Endothelial cell of umbilical vein (primary cell): Measurements from ENCODE around the gene COL18A1. TPM values are rescaled to one million over a fixed set of nuclear protein-coding genes. Genes with fewer than 3 reads are reported as not detected.

Source experiments
- BruUV-seq: library from RNA; stranded (reverse); fragments of 400-500 nt; replicated peaks from 2 replicates; lab custom pipeline; 2021; lab: Mats Ljungman, UMichigan
- CTCF ChIA-PET: fragments of 300-600, 350-600 bp; sonication (Branson Sonifier 250); formaldehyde crosslinking; loops from one replicate; lab custom pipeline; 2021; ENCODE audit warnings: antibody characterized with exemption, inconsistent platforms; lab: Charles Lee
- POLR2A ChIA-PET: fragments of 300-600, 350-600 bp; sonication (Branson Sonifier 250); formaldehyde crosslinking; loops from one replicate; lab custom pipeline; 2021; ENCODE audit warnings: antibody characterized with exemption, inconsistent platforms; lab: Charles Lee
- DNase-seq: peaks from one replicate; pipeline ENCODE4 v3.0.0-alpha.2; 2011; ENCODE audit warnings: low read depth, low spot score
- FAIRE-seq: peaks from 2 replicates; lab custom pipeline; 2011; peaks lifted over from hg19 to GRCh38; lab: Jason Lieb, UNC
- H2AFZ ChIP-seq: 2 replicates; pipeline ENCODE4 v1.6.0; 2012; ENCODE audit warnings: low read depth, low read length, control low read depth, inconsistent platforms
- H3K27ac ChIP-seq: 2 replicates; pipeline ENCODE4 v1.5.1; 2011; ENCODE audit warnings: low read depth, mild to moderate bottlenecking, control low read depth, low read length, moderate library complexity; ENCODE audit not compliant: insufficient read depth
- H3K27me3 ChIP-seq, 2 experiments: 2 replicates each; pipeline versions ENCODE4 v1.6.0 to v1.6.1; 2011; ENCODE audit warnings: low read length in 2 of 2, mixed read lengths in 1 of 2; ENCODE audit not compliant: control insufficient read depth in 2 of 2, insufficient read depth in 2 of 2
- H3K36me3 ChIP-seq, 2 experiments: 2 replicates in 1 of 2; 3 replicates in 1 of 2; pipeline ENCODE4 v1.5.1; 2011; ENCODE audit warnings: low read length in 2 of 2, mild to moderate bottlenecking in 1 of 2, moderate library complexity in 1 of 2; ENCODE audit not compliant: control insufficient read depth in 2 of 2, insufficient read depth in 2 of 2; ENCODE audit errors: extremely low read depth in 1 of 2
- H3K4me1 ChIP-seq: 3 replicates; pipeline ENCODE4 v1.5.1; 2011; ENCODE audit warnings: mild to moderate bottlenecking, low read length; ENCODE audit not compliant: control insufficient read depth, insufficient read depth; ENCODE audit errors: extremely low read depth
- H3K4me2 ChIP-seq: 2 replicates; pipeline ENCODE4 v1.6.1; 2011; ENCODE audit warnings: low read length, control low read depth, mixed read lengths; ENCODE audit not compliant: insufficient read depth
- H3K4me3 ChIP-seq, 3 experiments: fragments of 200-600 bp in 1 of 3; sonication (generic), shearing (Covaris generic) in 1 of 3; replicated peaks in 1 of 3; 2 replicates each; pipeline ENCODE4 v1.5.1; 2011 to 2016; ENCODE audit warnings: control low read depth in 3 of 3, low read length in 3 of 3, mild to moderate bottlenecking in 2 of 3, inconsistent platforms in 1 of 3, low read depth in 1 of 3, moderate library complexity in 1 of 3; ENCODE audit not compliant: insufficient read depth in 1 of 3
- H3K79me2 ChIP-seq: 2 replicates; pipeline ENCODE4 v1.6.0; 2012; ENCODE audit warnings: low read length, inconsistent platforms; ENCODE audit not compliant: control insufficient read depth, insufficient read depth
- H3K9ac ChIP-seq: replicated peaks from 2 replicates; pipeline ENCODE3; 2011; ENCODE audit warnings: low read length, control low read depth; ENCODE audit not compliant: insufficient read depth; ENCODE audit errors: extremely low read depth
- H3K9me1 ChIP-seq: replicated peaks from 3 replicates; pipeline ENCODE4 v1.6.0; 2011; ENCODE audit warnings: mild to moderate bottlenecking, low read length; ENCODE audit not compliant: control insufficient read depth, insufficient read depth; ENCODE audit errors: extremely low read depth
- H3K9me3 ChIP-seq: replicated peaks from 2 replicates; pipeline ENCODE4 v1.5.1; 2012; ENCODE audit warnings: low read length, inconsistent platforms; ENCODE audit not compliant: control insufficient read depth, insufficient read depth
- H4K20me1 ChIP-seq: replicated peaks from 2 replicates; pipeline ENCODE3; 2011; ENCODE audit warnings: mild to moderate bottlenecking, low read length; ENCODE audit not compliant: control insufficient read depth, insufficient read depth; ENCODE audit errors: extremely low read depth
- CTCF ChIP-seq, 2 donors: IDR thresholded peaks; 1 replicate in 1 of 2; 2 replicates in 1 of 2; pipeline ENCODE4 v1.5.1; 2011; ENCODE audit warnings: low read length in 2 of 2, mild to moderate bottlenecking in 2 of 2, moderate library complexity in 2 of 2, control low read depth in 1 of 2, inconsistent platforms in 1 of 2, low read depth in 1 of 2; ENCODE audit not compliant: insufficient read depth in 1 of 2; ENCODE audit errors: extremely low read depth in 1 of 2
- EZH2 ChIP-seq: IDR thresholded peaks from 2 replicates; pipeline ENCODE4 v1.6.1; 2012; ENCODE audit warnings: borderline replicate concordance, low read depth, mild to moderate bottlenecking, moderate library complexity, low read length, inconsistent platforms; ENCODE audit not compliant: severe bottlenecking
- FOS ChIP-seq: IDR thresholded peaks from 2 replicates; pipeline ENCODE4 v1.6.1; 2011; ENCODE audit warnings: mild to moderate bottlenecking, low read length, moderate library complexity, borderline replicate concordance; ENCODE audit not compliant: insufficient read depth
- GATA2 ChIP-seq: IDR thresholded peaks from 2 replicates; pipeline ENCODE4 v1.7.0; 2011; ENCODE audit warnings: low read depth, mild to moderate bottlenecking, moderate library complexity, mixed read lengths, low read length; ENCODE audit not compliant: insufficient read length, insufficient read depth
- JUN ChIP-seq: IDR thresholded peaks from 2 replicates; pipeline ENCODE4 v1.6.1; 2011; ENCODE audit warnings: borderline replicate concordance, low read depth; ENCODE audit not compliant: insufficient read length, insufficient read depth
- MAX ChIP-seq: IDR thresholded peaks from 2 replicates; pipeline ENCODE4 v1.6.1; 2011; ENCODE audit not compliant: insufficient read depth, insufficient read length
- MYC ChIP-seq: IDR thresholded peaks from one replicate; pipeline ENCODE4 v1.6.1; 2011; ENCODE audit warnings: mild to moderate bottlenecking, low read depth, low read length
- POLR2A ChIP-seq: IDR thresholded peaks from 2 replicates; pipeline ENCODE4 v1.6.1; 2012; ENCODE audit warnings: low read depth, mild to moderate bottlenecking, control low read depth, low read length
- POLR2AphosphoS5 ChIP-seq: IDR thresholded peaks from 2 replicates; pipeline ENCODE4 v1.6.1; 2012; ENCODE audit warnings: low read depth, mild to moderate bottlenecking, control low read depth, low read length, moderate library complexity; ENCODE audit not compliant: insufficient read depth
- dilution Hi-C: fragments of 300-500 bp; cut with MboI; formaldehyde crosslinking; loops from one replicate; pipeline ENCODE4 v1.15.0; 2019; ENCODE audit warnings: low sequenced_read_pairs; ENCODE audit not compliant: extremely low pct_ligation_motif_present
- intact Hi-C: fragments of 100-400 bp; cut with micrococcal nuclease; formaldehyde crosslinking; loops from one replicate; pipeline ENCODE4 v1.10.0; 2022
- polyA plus RNA-seq, 4 experiments: library from polyadenylated mRNA; depleted of rRNA in 3 of 4; stranded (reverse) in 3 of 4; unstranded in 1 of 4; fragments of >200 nt; gene quantifications; 2 replicates each; pipeline versions ENCODE4 v1.2.1 to v1.2.3, GENCODE V29; 2011 to 2012; ENCODE audit warnings: missing spikeins in 1 of 4
- total RNA-seq: library from RNA; stranded (reverse); gene quantifications from 2 replicates; pipeline ENCODE4 v1.2.3, GENCODE V29; 2021

COL18A1 gene
- total and polyA plus RNA-seq, 2 donors (not counting 3 experiments of a cell fraction or from before 2014, with no cell fraction given): 198 to 252 TPM

DNA sequence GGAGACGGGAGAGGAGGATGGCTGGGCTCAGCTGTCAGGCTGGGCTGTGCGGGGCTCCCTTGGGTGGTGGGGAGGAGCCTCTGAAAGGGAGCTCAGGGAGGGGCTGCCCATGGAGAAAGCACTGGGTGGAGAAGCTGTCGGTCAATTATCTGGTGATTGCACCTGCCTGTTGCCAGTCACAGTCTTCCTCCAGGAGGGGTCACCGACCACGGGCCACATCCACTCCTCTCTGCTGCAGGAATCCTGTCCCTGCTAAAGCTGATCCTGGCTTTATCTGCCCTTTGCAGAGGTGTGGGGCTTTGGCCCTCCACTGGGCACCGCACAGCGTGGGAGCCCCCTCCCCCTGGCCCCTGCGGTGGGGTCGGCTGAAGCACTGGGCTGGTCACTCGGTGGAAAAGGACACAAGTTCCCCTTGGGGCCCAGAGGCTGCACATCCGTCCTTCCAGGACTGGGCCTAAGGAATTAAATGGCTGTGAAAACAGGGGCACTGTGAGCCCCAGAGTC lies 21.8 kb upstream of the COL18A1 start:
- Histone ChIP-seq H3K79me2 (no peaks in the 10 kb centered on the region), H3K27ac (no peak overlapping the region), H3K4me2 (no peak overlapping the region), H3K27me3 (no peaks in the 10 kb centered on the region), H3K4me1 (no peaks in the 10 kb centered on the region), H3K4me3 (no peak overlapping the region), H3K9ac (no peak overlapping the region), H3K36me3 (no peaks in the 10 kb centered on the region), H2AFZ (no peak overlapping the region), H4K20me1 (no peaks in the 10 kb centered on the region), H3K9me3 (no peaks in the 10 kb centered on the region), H3K9me1 (no peaks in the 10 kb centered on the region)
- dilution Hi-C loops: no loop called here
- intact Hi-C loops: no loop called here
- FAIRE-seq (no peak), DNase-seq (no peak)
- POLR2A ChIA-PET: no interaction called here
- no peak for TF ChIP-seq CTCF (IDR thresholded peaks at IDR 0.05; ENCODE audit: extremely low read depth in 1 of 2, insufficient read depth in 1 of 2, low read depth in 1 of 2, low read length in 2 of 2)
- no peak for TF ChIP-seq JUN
- TF ChIP-seq FOS: no peak
- no peak for TF ChIP-seq POLR2A
- no peak for TF ChIP-seq MYC
- BruUV-seq: no TSS peak
- CTCF ChIA-PET: interaction anchor here (1.8 kb wide), 1 partner anchor 9 kb away, joined by 6 read pairs; no protein-coding TSS in a partner anchor

- Histone ChIP-seq H3K9me3 (no peaks in the 10 kb centered on the region), H3K4me2 (no peak overlapping the region), H3K4me1 (no peaks in the 10 kb centered on the region), H4K20me1 (no peaks in the 10 kb centered on the region), H3K79me2 (no peaks in the 10 kb centered on the region), H3K36me3 (no peaks in the 10 kb centered on the region), H3K4me3 (no peak overlapping the region), H3K9me1 (no peaks in the 10 kb centered on the region), H3K27me3 (no peaks in the 10 kb centered on the region), H2AFZ (no peak overlapping the region), H3K9ac (no peak overlapping the region), H3K27ac (no peak overlapping the region)
- no peak for TF ChIP-seq FOS
- no peak for TF ChIP-seq POLR2AphosphoS5
- no peak for TF ChIP-seq EZH2
- TF ChIP-seq GATA2: no peak
- no peak for TF ChIP-seq CTCF (IDR thresholded peaks at IDR 0.05; ENCODE audit: extremely low read depth in 1 of 2, insufficient read depth in 1 of 2, low read depth in 1 of 2, low read length in 2 of 2)
- no peak for TF ChIP-seq MAX
- no TSS peak for BruUV-seq
- no peak for DNase-seq
- CTCF ChIA-PET: interaction anchor here (1.0 to 1.8 kb wide), 3 partner anchors 8 to 17 kb away, joined by 4 to 6 read pairs (median 4); no protein-coding TSS in a partner anchor
- no peak for FAIRE-seq
- intact Hi-C loops: no loop called here
- dilution Hi-C loops: no loop called here
- POLR2A ChIA-PET: no interaction called here
Measured at GRCh38 chr21:45383615-45384201, 21.3 kb upstream of the COL18A1 start.
